ENCODE results near the gene ZNF185.

The ZNF185 gene

GRCh38 chrX:152917656-152918579, 20.1 kb downstream of the ZNF185 start:
- DNase-seq (ENCODE audit: low read depth), result no peak

- DNase-seq (ENCODE audit: low read depth), result no peak
These were observed 20.8 kb downstream of the ZNF185 start for GRCh38 chrX:152918707-152919106.

GRCh38 chrX:152923599-152923998, 25.7 kb downstream of the ZNF185 start:
- DNase-seq (ENCODE audit: low read depth), result no peak

GRCh38 chrX:152925835-152926234, 28.0 kb downstream of the ZNF185 start:
- DNase-seq (ENCODE audit: low read depth), result no peak

GRCh38 chrX:152926279-152926678, 28.4 kb downstream of the ZNF185 start:
- no peak for DNase-seq (ENCODE audit: low read depth)

- DNase-seq (ENCODE audit: low read depth), result no peak
These were observed 29.1 kb downstream of the ZNF185 start for GRCh38 chrX:152926923-152927322.

GRCh38 chrX:152927858-152928760, 30.2 kb downstream of the ZNF185 start:
- DNase-seq (ENCODE audit: low read depth), result no peak

GRCh38 chrX:152928761-152929400, 31.0 kb downstream of the ZNF185 start:
- no peak for DNase-seq (ENCODE audit: low read depth)

GRCh38 chrX:152929898-152930297, 32.0 kb downstream of the ZNF185 start:
- DNase-seq (ENCODE audit: low read depth), result no peak

- DNase-seq (ENCODE audit: low read depth), result no peak
These were observed 32.6 kb downstream of the ZNF185 start for GRCh38 chrX:152930516-152930915.

GRCh38 chrX:152932144-152932543, 34.3 kb downstream of the ZNF185 start:
- DNase-seq (ENCODE audit: low read depth), result no peak

- no peak for DNase-seq (ENCODE audit: low read depth)
These were observed 34.8 kb downstream of the ZNF185 start for GRCh38 chrX:152932598-152933175.

- DNase-seq (ENCODE audit: low read depth), result no peak
These were observed 38.4 kb downstream of the ZNF185 start for GRCh38 chrX:152936306-152936705.

GRCh38 chrX:152937236-152937635, 39.4 kb downstream of the ZNF185 start:
- no peak for DNase-seq (ENCODE audit: low read depth)

- DNase-seq (ENCODE audit: low read depth), result no peak
These were observed 43.6 kb downstream of the ZNF185 start for GRCh38 chrX:152941328-152942076.

GRCh38 chrX:152942077-152942442, 44.2 kb downstream of the ZNF185 start:
- no peak for DNase-seq (ENCODE audit: low read depth)

- DNase-seq (ENCODE audit: low read depth), result no peak
These were observed 46.0 kb downstream of the ZNF185 start for GRCh38 chrX:152943826-152944225.

GRCh38 chrX:152945021-152945979, 47.4 kb downstream of the ZNF185 start:
- no peak for DNase-seq (ENCODE audit: low read depth)

- DNase-seq (ENCODE audit: low read depth), result no peak
These were observed 48.8 kb downstream of the ZNF185 start for GRCh38 chrX:152946681-152947080.

All from non-pigmented ciliary epithelial cell (primary cell).